Mesodermal cell (in vitro differentiated cells): ENCODE results near the gene TGFB3. TPM values are rescaled to one million over a fixed set of nuclear protein-coding genes. Genes with fewer than 3 reads are reported as not detected.
"Not testable (repeated sequence)": the region's sequence is repeated elsewhere in the genome, so short reads cannot be mapped to it uniquely, and the experiment has no call there.

Source experiments
- H3K27ac ChIP-seq: 2 replicates; pipeline ENCODE4 v1.7.0; 2013; ENCODE audit warnings: mild to moderate bottlenecking, low read depth, low read length, moderate library complexity; ENCODE audit not compliant: severe bottlenecking
- H3K36me3 ChIP-seq: 2 replicates; pipeline ENCODE4 v1.7.1; 2013; ENCODE audit warnings: mild to moderate bottlenecking, low read length, moderate library complexity; ENCODE audit not compliant: control insufficient read depth, insufficient read depth
- H3K4me1 ChIP-seq: one replicate; pipeline ENCODE4 v1.7.1; 2013; ENCODE audit warnings: mild to moderate bottlenecking, low read length; ENCODE audit not compliant: insufficient read depth, control insufficient read depth, poor library complexity, severe bottlenecking
- H3K4me3 ChIP-seq: 2 replicates; pipeline ENCODE4 v1.7.0; 2013; ENCODE audit warnings: low read length, control low read depth, mild to moderate bottlenecking; ENCODE audit not compliant: insufficient read depth, poor library complexity, severe bottlenecking; ENCODE audit errors: extremely low read depth
- H3K9me3 ChIP-seq: 2 replicates; pipeline ENCODE4 v1.7.1; 2013; ENCODE audit warnings: mild to moderate bottlenecking, low read length, moderate library complexity; ENCODE audit not compliant: control insufficient read depth
- WGBS, 2 experiments: methylation state at CpG; one replicate each; pipeline ENCODE4 v1.1.5; 2013; ENCODE audit warnings: missing lambda C conversion rate in 2 of 2; ENCODE audit not compliant: insufficient coverage in 2 of 2; 5-methylcytosine and 5-hydroxymethylcytosine counted together
- polyA plus RNA-seq, 2 experiments: library from polyadenylated mRNA; stranded (reverse); fragments of 50-300 nt; gene quantifications; one replicate each; pipeline ENCODE4 v1.2.3, GENCODE V29; 2013

Gene TGFB3
- polyA plus RNA-seq (2013, experiment 1 of 2), result 3.8 TPM
- polyA plus RNA-seq (2013, experiment 2 of 2), result 3.4 TPM

GRCh38 chr14:75981426-75982265, at the start of gene TGFB3:
Gene TGFB3, minus strand, starts transcription at chr14:75981995. Its CDS starts 1,102 bp downstream, at chr14:75980893.
- Histone ChIP-seq H3K9me3 (no peaks in the 10 kb centered on the region), H3K27ac (peak within 1 kb of the TSS; percentile 49), H3K4me3 (peak within 1 kb of the TSS; percentile 66), H3K36me3 (no peaks in the 10 kb centered on the region), H3K4me1 (peaks cover 26% of the 10 kb centered on the region)
- 3 to 6% methylated on average over 13 to 18 of the region's 26 CpGs for WGBS, 2 experiments

- WGBS, 2 experiments, result 75 to 100% methylated on average over 2 of the region's 4 CpGs
- H3K4me1 ChIP-seq, result no peaks in the 10 kb centered on the region
- H3K9me3 ChIP-seq, result no peaks in the 10 kb centered on the region
- no peak overlapping the region for H3K4me3 ChIP-seq
- peaks cover 26% of the 10 kb centered on the region for H3K36me3 ChIP-seq
- no peak overlapping the region for H3K27ac ChIP-seq
These were observed 42.6 kb upstream of the TGFB3 start for GRCh38 chr14:76024211-76024907.

GRCh38 chr14:76023757-76024156, 42.0 kb upstream of the TGFB3 start:
- Histone ChIP-seq H3K27ac (no peak overlapping the region), H3K9me3 (no peaks in the 10 kb centered on the region), H3K4me1 (no peaks in the 10 kb centered on the region), H3K4me3 (no peak overlapping the region), H3K36me3 (peaks cover 26% of the 10 kb centered on the region)
- 100% methylated on average over 1 of the region's 1 CpG; no CpG with 5 or more reads in 1 of the 2 experiments for WGBS, 2 experiments

GRCh38 chr14:76022991-76023390, 41.2 kb upstream of the TGFB3 start:
- Histone ChIP-seq H3K27ac (no peak overlapping the region), H3K9me3 (no peaks in the 10 kb centered on the region), H3K36me3 (peaks cover 30% of the 10 kb centered on the region), H3K4me3 (no peak overlapping the region), H3K4me1 (no peaks in the 10 kb centered on the region)
- 88 to 100% methylated on average over 2 of the region's 2 CpGs for WGBS, 2 experiments

GRCh38 chr14:76019676-76020075, 37.9 kb upstream of the TGFB3 start:
- Histone ChIP-seq H3K36me3 (peaks cover 29% of the 10 kb centered on the region), H3K4me3 (no peak overlapping the region), H3K9me3 (no peaks in the 10 kb centered on the region), H3K27ac (no peak overlapping the region), H3K4me1 (no peaks in the 10 kb centered on the region)
- WGBS, 2 experiments, result no CpG with 5 or more reads among the region's 2 CpGs

- 100% methylated on average over 1 of the region's 1 CpG for WGBS, 2 experiments
- no peak overlapping the region for H3K27ac ChIP-seq
These were observed 33.9 kb upstream of the TGFB3 start for GRCh38 chr14:76015668-76016067.

GRCh38 chr14:76015191-76015590, 33.4 kb upstream of the TGFB3 start:
- WGBS, 2 experiments, result 86 to 100% methylated on average over 1 of the region's 1 CpG
- Histone ChIP-seq H3K27ac (no peak overlapping the region), H3K9me3 (no peaks in the 10 kb centered on the region), H3K4me3 (no peak overlapping the region), H3K36me3 (peaks cover 36% of the 10 kb centered on the region), H3K4me1 (peaks cover 8% of the 10 kb centered on the region)

More at GRCh38 chr14:76015668-76016067, 33.9 kb upstream of the TGFB3 start:
- Histone ChIP-seq H3K4me3 (no peak overlapping the region), H3K9me3 (no peaks in the 10 kb centered on the region), H3K4me1 (peaks cover 8% of the 10 kb centered on the region), H3K36me3 (peaks cover 40% of the 10 kb centered on the region)

- WGBS, 2 experiments, result 82 to 97% methylated on average over 6 to 7 of the region's 9 CpGs
- Histone ChIP-seq H3K9me3 (no peaks in the 10 kb centered on the region), H3K27ac (no peak overlapping the region), H3K4me3 (no peak overlapping the region), H3K4me1 (peaks cover 8% of the 10 kb centered on the region), H3K36me3 (peaks cover 43% of the 10 kb centered on the region)
These were observed 30.6 kb upstream of the TGFB3 start for GRCh38 chr14:76012354-76012753.

- Histone ChIP-seq H3K4me3 (no peak overlapping the region), H3K36me3 (peaks cover 45% of the 10 kb centered on the region), H3K9me3 (no peaks in the 10 kb centered on the region), H3K4me1 (peaks cover 8% of the 10 kb centered on the region), H3K27ac (no peak overlapping the region)
These were observed 30.1 kb upstream of the TGFB3 start for GRCh38 chr14:76011930-76012329.

GRCh38 chr14:76009627-76010026, 27.8 kb upstream of the TGFB3 start:
- not testable (repeated sequence) for H3K9me3 ChIP-seq, H3K4me1 ChIP-seq, H3K4me3 ChIP-seq, H3K27ac ChIP-seq
- H3K36me3 ChIP-seq, result peaks cover 59% of the 10 kb centered on the region
- 86% methylated on average over 3 of the region's 3 CpGs; no CpG with 5 or more reads in 1 of the 2 experiments for WGBS, 2 experiments
